DOHH2 (cell line): ENCODE measurements around the gene CACNA1F.

Experiments
- H3F3A ChIP-seq: fragments of 200-600 bp; sonication (generic), shearing (Covaris generic); 2 replicates; pipeline ENCODE4 v1.6.0; 2016; ENCODE audit warnings: antibody characterized with exemption, mild to moderate bottlenecking; ENCODE audit not compliant: control insufficient read depth, insufficient read depth
- H3K27ac ChIP-seq: fragments of 200-600 bp; sonication (generic); 2 replicates; pipeline ENCODE4 v1.5.1; 2014; ENCODE audit warnings: low read depth, mild to moderate bottlenecking, low read length, moderate library complexity
- H3K27me3 ChIP-seq: fragments of 200-600 bp; sonication (generic); 2 replicates; pipeline ENCODE4 v1.6.1; 2014; ENCODE audit warnings: mild to moderate bottlenecking, low read length, mixed read lengths; ENCODE audit not compliant: control insufficient read depth
- H3K36me3 ChIP-seq: fragments of 200-600 bp; sonication (generic); 2 replicates; pipeline ENCODE4 v1.6.1; 2014; ENCODE audit warnings: mild to moderate bottlenecking, low read length, moderate library complexity, mixed read lengths; ENCODE audit not compliant: control insufficient read depth
- H3K4me1 ChIP-seq: fragments of 200-600 bp; sonication (generic); 2 replicates; pipeline ENCODE4 v1.6.1; 2014; ENCODE audit warnings: mild to moderate bottlenecking, low read length, mixed read lengths; ENCODE audit not compliant: control insufficient read depth
- H3K4me2 ChIP-seq: fragments of 200-600 bp; sonication (generic); 2 replicates; pipeline ENCODE4 v1.6.0; 2014; ENCODE audit warnings: mild to moderate bottlenecking, low read length, moderate library complexity
- H3K4me3 ChIP-seq: fragments of 200-600 bp; sonication (generic); 2 replicates; pipeline ENCODE4 v1.5.1; 2014; ENCODE audit warnings: mild to moderate bottlenecking, low read length, mixed read lengths
- H3K79me2 ChIP-seq: fragments of 200-600 bp; sonication (generic); 2 replicates; pipeline ENCODE4 v1.6.1; 2014; ENCODE audit warnings: mild to moderate bottlenecking, low read length, mixed read lengths; ENCODE audit not compliant: control insufficient read depth
- H3K9me2 ChIP-seq: fragments of 200-600 bp; sonication (generic); replicated peaks from 2 replicates; pipeline ENCODE4 v1.6.1; 2014; ENCODE audit warnings: mild to moderate bottlenecking, low read length, mixed read lengths; ENCODE audit not compliant: control insufficient read depth
- H3K9me3 ChIP-seq: fragments of 200-600 bp; sonication (generic); 2 replicates; pipeline ENCODE4 v1.6.1; 2014; ENCODE audit warnings: antibody characterized with exemption, low read length, mixed read lengths; ENCODE audit not compliant: control insufficient read depth, insufficient read depth
- H4K20me1 ChIP-seq: fragments of 200-600 bp; sonication (generic); 2 replicates; pipeline ENCODE4 v1.6.0; 2014; ENCODE audit warnings: low read depth, mild to moderate bottlenecking, antibody characterized with exemption, low read length, moderate library complexity; ENCODE audit not compliant: control insufficient read depth, insufficient read depth
- EZH2phosphoT487 ChIP-seq: fragments of 200-600 bp; sonication (generic); IDR thresholded peaks from 2 replicates; pipeline ENCODE4 v1.6.1; 2017; ENCODE audit warnings: borderline replicate concordance, mild to moderate bottlenecking, antibody characterized with exemption, low read length, moderate library complexity, mixed read lengths
- TF ChIP-seq, protein P1 (sequence below): fragments of 200-600 bp; sonication (generic); IDR thresholded peaks from one replicate; pipeline ENCODE4 v1.5.1; 2014; ENCODE audit warnings: antibody characterized with exemption, mild to moderate bottlenecking, low read depth, low read length; ENCODE audit not compliant: poor library complexity, severe bottlenecking

CACNA1F gene

DNA sequence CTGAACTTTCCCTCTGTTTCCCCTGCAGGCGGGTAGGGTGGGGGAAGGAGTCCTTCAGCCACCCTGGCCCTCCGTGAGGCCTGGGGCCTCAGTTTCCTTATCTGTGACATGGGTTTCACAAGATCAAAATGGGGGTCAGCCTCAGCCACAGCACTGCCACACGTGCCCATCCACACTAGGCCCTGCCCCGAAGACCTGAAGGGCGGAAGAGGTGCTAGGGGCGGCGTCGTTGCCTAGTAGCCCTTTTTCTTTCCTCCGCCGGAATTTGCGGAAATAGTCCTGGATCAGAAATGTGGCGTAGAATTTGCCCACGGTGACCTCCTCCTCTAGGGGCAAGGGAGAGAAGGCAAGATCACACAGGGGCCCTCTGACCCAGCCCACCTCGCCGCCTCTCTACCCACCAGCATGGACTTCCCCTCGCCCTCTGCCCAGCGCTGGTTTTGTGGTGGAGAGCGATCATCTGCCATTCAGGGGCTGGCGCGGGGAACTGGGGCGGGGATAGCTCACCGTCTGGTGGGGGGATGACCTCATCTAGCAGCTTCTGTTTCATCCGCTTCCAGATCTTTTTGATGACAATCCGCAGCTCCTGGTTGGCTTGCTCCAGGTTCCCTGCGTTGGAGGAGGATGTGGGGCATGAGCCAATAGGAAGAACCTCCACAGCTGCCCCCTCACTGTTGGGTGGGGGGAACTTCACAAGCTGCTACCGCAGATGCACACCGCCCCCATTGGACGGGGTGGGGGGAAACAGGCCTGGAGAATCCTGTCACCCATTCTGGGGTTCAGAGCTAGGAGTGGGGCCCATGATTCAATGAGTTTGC lies 23.5 kb downstream of the CACNA1F start:
- no peaks in the 10 kb centered on the region for H3K79me2 ChIP-seq
- TF ChIP-seq, protein P1, sequence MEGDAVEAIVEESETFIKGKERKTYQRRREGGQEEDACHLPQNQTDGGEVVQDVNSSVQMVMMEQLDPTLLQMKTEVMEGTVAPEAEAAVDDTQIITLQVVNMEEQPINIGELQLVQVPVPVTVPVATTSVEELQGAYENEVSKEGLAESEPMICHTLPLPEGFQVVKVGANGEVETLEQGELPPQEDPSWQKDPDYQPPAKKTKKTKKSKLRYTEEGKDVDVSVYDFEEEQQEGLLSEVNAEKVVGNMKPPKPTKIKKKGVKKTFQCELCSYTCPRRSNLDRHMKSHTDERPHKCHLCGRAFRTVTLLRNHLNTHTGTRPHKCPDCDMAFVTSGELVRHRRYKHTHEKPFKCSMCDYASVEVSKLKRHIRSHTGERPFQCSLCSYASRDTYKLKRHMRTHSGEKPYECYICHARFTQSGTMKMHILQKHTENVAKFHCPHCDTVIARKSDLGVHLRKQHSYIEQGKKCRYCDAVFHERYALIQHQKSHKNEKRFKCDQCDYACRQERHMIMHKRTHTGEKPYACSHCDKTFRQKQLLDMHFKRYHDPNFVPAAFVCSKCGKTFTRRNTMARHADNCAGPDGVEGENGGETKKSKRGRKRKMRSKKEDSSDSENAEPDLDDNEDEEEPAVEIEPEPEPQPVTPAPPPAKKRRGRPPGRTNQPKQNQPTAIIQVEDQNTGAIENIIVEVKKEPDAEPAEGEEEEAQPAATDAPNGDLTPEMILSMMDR: no peak
- TF ChIP-seq EZH2phosphoT487: no peak

DNA sequence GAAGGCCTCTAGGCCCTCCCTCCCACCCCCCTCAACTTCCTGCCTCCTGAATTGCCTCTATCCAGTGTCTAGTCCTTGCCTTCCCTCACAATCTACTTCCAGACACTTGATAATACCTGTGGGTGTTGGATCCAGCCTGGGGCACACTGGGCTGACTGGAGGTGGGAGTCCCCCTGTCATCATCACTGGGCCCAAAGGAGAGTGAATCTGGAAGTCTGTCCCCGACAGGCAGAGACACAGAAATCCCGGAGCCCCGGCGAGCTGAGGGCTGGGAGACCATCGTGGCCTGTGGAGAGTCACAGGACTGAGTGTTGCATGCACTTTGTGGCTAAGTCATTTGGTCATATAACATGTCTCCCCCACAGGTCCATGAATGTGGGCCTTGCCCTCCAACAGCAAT lies 24.7 kb downstream of the CACNA1F start:
- no peak for TF ChIP-seq EZH2phosphoT487
- TF ChIP-seq, protein P1: no peak
- Histone ChIP-seq H3K9me2 (no peaks in the 10 kb centered on the region), H3K27me3 (no peaks in the 10 kb centered on the region), H4K20me1 (no peaks in the 10 kb centered on the region), H3K79me2 (no peaks in the 10 kb centered on the region), H3K4me1 (no peaks in the 10 kb centered on the region), H3K27ac (no peak overlapping the region), H3K9me3 (no peaks in the 10 kb centered on the region), H3K4me2 (no peak overlapping the region), H3K36me3 (no peaks in the 10 kb centered on the region), H3F3A (no peaks in the 10 kb centered on the region), H3K4me3 (no peak overlapping the region)

More for the DNA sequence above, 23.5 kb downstream of the CACNA1F start:
- Histone ChIP-seq H3F3A (no peaks in the 10 kb centered on the region), H4K20me1 (no peaks in the 10 kb centered on the region), H3K27ac (no peak overlapping the region), H3K9me2 (no peaks in the 10 kb centered on the region), H3K4me2 (no peak overlapping the region), H3K9me3 (no peaks in the 10 kb centered on the region), H3K4me1 (no peaks in the 10 kb centered on the region), H3K27me3 (no peaks in the 10 kb centered on the region), H3K4me3 (no peak overlapping the region), H3K36me3 (no peaks in the 10 kb centered on the region)

DNA sequence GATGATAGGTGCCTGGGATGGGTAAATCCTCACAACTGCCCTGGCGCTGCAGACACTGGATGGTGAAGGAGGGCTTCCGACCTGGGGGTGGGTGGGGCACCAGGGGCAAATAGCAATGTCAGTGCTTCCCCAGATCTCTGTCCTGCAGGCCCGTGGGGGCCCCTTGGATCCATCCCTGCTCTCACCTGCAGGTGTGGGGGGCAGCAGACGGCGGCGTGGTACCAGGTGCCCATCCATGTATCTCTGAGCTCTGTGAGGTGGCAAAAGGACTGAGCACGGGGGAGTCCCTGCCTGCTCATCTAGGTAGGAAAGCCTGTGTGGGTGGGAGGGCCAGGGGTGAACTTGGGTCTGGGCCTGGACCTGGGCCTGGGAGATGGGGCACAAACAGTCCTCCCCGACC lies 26.6 kb downstream of the CACNA1F start:
- no peaks in the 10 kb centered on the region for H3K4me1 ChIP-seq

More for the DNA sequence above, 26.6 kb downstream of the CACNA1F start:
- Histone ChIP-seq H3K9me2 (no peaks in the 10 kb centered on the region), H3K27ac (no peak overlapping the region), H4K20me1 (no peaks in the 10 kb centered on the region), H3K4me2 (no peak overlapping the region), H3K27me3 (no peaks in the 10 kb centered on the region), H3F3A (no peaks in the 10 kb centered on the region), H3K4me3 (no peak overlapping the region), H3K36me3 (no peaks in the 10 kb centered on the region), H3K9me3 (no peaks in the 10 kb centered on the region), H3K79me2 (no peaks in the 10 kb centered on the region)
- no peak for TF ChIP-seq EZH2phosphoT487
- TF ChIP-seq, protein P1: no peak
